ENCODE results near the gene CDC26. TPM values are rescaled to one million over a fixed set of nuclear protein-coding genes. Genes with fewer than 3 reads are reported as not detected.
"Not testable (repeated sequence)": the region's sequence is repeated elsewhere in the genome, so short reads cannot be mapped to it uniquely, and the experiment has no call there.

The CDC26 gene
- total RNA-seq, 1 experiment from 2014 or later: 36.9 TPM

DNA sequence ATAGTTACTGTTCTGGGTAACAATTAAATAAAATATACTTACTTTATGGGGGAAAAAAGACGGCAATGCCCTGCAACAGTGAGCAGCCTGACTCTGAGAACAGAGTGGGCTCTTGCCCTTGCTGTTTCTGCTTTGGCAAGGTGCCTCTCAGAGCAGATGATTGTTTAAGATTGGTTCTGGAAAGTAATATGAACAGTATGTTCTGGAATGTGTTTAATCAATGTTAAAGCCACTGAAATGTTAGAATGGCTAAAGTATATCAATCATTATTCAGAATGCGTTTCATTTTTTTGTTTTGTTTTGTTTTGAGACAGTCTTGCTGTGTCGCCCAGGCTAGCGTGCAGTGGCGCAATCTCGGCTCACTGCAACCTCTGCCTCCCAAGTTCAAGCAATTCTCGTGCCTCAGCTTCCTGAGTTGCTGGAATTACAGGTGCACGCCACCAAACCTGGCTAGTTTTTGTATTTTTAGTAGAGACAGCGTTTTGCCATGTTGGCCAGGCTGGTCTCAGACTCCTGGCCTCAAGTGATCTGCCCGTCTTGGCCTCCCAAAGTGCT lies 39.6 kb downstream of the CDC26 start:
- DNase-seq (ENCODE audit: low spot score); H3K4me1 Mint-ChIP-seq; H3K9me3 Mint-ChIP-seq; H3K27ac Mint-ChIP-seq; CTCF ChIA-PET; POLR2A ChIA-PET; H3K36me3 Mint-ChIP-seq; H3K4me3 Mint-ChIP-seq; ATAC-seq; H3K27me3 Mint-ChIP-seq (ENCODE audit: low read depth): not testable (repeated sequence)

- TF ChIP-seq, protein P1, sequence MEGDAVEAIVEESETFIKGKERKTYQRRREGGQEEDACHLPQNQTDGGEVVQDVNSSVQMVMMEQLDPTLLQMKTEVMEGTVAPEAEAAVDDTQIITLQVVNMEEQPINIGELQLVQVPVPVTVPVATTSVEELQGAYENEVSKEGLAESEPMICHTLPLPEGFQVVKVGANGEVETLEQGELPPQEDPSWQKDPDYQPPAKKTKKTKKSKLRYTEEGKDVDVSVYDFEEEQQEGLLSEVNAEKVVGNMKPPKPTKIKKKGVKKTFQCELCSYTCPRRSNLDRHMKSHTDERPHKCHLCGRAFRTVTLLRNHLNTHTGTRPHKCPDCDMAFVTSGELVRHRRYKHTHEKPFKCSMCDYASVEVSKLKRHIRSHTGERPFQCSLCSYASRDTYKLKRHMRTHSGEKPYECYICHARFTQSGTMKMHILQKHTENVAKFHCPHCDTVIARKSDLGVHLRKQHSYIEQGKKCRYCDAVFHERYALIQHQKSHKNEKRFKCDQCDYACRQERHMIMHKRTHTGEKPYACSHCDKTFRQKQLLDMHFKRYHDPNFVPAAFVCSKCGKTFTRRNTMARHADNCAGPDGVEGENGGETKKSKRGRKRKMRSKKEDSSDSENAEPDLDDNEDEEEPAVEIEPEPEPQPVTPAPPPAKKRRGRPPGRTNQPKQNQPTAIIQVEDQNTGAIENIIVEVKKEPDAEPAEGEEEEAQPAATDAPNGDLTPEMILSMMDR (IDR thresholded peaks at IDR 0.05): no peak
- TF ChIP-seq ESRRA (CRISPR knock-in tag; IDR thresholded peaks at IDR 0.05; ENCODE audit: borderline replicate concordance) (no peak), TEAD1 (CRISPR knock-in tag; IDR thresholded peaks at IDR 0.05) (no peak), JUN (CRISPR knock-in tag; IDR thresholded peaks at IDR 0.05) (no peak), EMX1 (CRISPR knock-in tag; IDR thresholded peaks at IDR 0.05) (no peak)
- CTCF ChIA-PET: no interaction called here
- Mint-ChIP-seq H3K36me3 (no peaks in the 10 kb centered on the region), H3K27ac (no peak overlapping the region), H3K4me1 (no peaks in the 10 kb centered on the region), H3K4me3 (no peak overlapping the region), H3K9me3 (no peaks in the 10 kb centered on the region), H3K27me3 (ENCODE audit: low read depth) (no peaks in the 10 kb centered on the region)
- ATAC-seq: no peak
- DNase-seq (ENCODE audit: low spot score): no peak
- POLR2A ChIA-PET: interaction anchor here (0.7 kb wide), 1 partner anchor 23 kb away, joined by 4 read pairs; no protein-coding TSS in a partner anchor
Measured at GRCh38 chr9:113231701-113232100, 43.7 kb downstream of the CDC26 start.

DNA sequence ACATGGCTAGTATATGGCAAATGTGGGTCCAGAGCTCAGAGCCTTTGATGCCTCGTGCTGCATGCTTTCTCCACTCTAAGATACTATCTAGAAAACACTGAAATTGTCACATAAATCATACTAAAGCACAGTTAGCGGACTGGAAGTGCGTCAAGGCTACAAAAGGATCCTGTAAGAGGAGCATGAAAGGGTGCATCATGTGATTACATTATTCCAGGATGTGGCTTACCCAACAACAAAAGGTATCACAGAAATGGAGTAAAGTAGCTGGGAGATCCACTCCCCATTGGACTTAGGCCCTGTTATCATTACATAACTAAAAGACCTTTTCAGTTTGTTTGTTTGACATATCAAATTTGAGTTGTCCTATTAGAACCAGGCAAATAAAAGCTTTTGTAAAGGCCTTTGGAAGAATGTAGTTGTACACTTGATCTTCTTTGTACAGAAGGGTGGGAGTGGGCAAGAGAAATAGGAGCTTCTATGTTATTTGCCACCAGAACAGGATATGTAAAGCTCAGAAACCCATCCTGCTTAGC lies 47.2 kb downstream of the CDC26 start:
- no peak for ATAC-seq
- Mint-ChIP-seq H3K4me3 (no peak overlapping the region), H3K27me3 (ENCODE audit: low read depth) (no peaks in the 10 kb centered on the region), H3K4me1 (0 out of 2 replicates have a peak, but pooled peaks cover 1% of the 10 kb centered on the region), H3K36me3 (peaks cover 6% of the 10 kb centered on the region), H3K27ac (no peak overlapping the region), H3K9me3 (no peaks in the 10 kb centered on the region)
- ChIA-PET CTCF (no interaction called here), POLR2A (no interaction called here)
- no peak for DNase-seq (ENCODE audit: low spot score)
- TF ChIP-seq CREB1 (CRISPR knock-in tag; IDR thresholded peaks at IDR 0.05) (no peak), GABPB1 (CRISPR knock-in tag; IDR thresholded peaks at IDR 0.05) (peak; percentile 43; the same call in 1 of the 2 replicates), OVOL2 (CRISPR knock-in tag; IDR thresholded peaks at IDR 0.05; ENCODE audit: borderline replicate concordance) (no peak), RELA (CRISPR knock-in tag; IDR thresholded peaks at IDR 0.05; ENCODE audit: borderline replicate concordance) (no peak), EMX1 (CRISPR knock-in tag; IDR thresholded peaks at IDR 0.05) (no peak), ZNF532 (CRISPR knock-in tag; IDR thresholded peaks at IDR 0.05; ENCODE audit: borderline replicate concordance) (no peak)
- TF ChIP-seq, protein P2, sequence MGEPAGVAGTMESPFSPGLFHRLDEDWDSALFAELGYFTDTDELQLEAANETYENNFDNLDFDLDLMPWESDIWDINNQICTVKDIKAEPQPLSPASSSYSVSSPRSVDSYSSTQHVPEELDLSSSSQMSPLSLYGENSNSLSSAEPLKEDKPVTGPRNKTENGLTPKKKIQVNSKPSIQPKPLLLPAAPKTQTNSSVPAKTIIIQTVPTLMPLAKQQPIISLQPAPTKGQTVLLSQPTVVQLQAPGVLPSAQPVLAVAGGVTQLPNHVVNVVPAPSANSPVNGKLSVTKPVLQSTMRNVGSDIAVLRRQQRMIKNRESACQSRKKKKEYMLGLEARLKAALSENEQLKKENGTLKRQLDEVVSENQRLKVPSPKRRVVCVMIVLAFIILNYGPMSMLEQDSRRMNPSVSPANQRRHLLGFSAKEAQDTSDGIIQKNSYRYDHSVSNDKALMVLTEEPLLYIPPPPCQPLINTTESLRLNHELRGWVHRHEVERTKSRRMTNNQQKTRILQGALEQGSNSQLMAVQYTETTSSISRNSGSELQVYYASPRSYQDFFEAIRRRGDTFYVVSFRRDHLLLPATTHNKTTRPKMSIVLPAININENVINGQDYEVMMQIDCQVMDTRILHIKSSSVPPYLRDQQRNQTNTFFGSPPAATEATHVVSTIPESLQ (CRISPR knock-in tag; IDR thresholded peaks at IDR 0.05): no peak
- TF ChIP-seq, protein P3, sequence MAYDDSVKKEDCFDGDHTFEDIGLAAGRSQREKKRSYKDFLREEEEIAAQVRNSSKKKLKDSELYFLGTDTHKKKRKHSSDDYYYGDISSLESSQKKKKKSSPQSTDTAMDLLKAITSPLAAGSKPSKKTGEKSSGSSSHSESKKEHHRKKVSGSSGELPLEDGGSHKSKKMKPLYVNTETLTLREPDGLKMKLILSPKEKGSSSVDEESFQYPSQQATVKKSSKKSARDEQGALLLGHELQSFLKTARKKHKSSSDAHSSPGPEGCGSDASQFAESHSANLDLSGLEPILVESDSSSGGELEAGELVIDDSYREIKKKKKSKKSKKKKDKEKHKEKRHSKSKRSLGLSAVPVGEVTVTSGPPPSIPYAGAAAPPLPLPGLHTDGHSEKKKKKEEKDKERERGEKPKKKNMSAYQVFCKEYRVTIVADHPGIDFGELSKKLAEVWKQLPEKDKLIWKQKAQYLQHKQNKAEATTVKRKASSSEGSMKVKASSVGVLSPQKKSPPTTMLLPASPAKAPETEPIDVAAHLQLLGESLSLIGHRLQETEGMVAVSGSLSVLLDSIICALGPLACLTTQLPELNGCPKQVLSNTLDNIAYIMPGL (CRISPR knock-in tag; IDR thresholded peaks at IDR 0.05): no peak
